NCI-H526 (cell line): ENCODE measurements around the gene ZNF804B.

Source experiments
- DNase-seq, 2 experiments: peaks; one replicate each; lab custom pipeline; 2025; lab: John Stamatoyannopoulos, UW

The ZNF804B gene

GRCh38 chr7:88759230-88760135 lies at the start of gene ZNF804B:
Gene ZNF804B, plus strand, starts transcription at chr7:88759700. Its CDS starts 277 bp downstream, at chr7:88759977.
- peak in 1 of 2 experiments; percentile 45 for DNase-seq

- DNase-seq: no peak
These were observed 23.6 kb upstream of the ZNF804B start for GRCh38 chr7:88735920-88736319.

GRCh38 chr7:88737632-88738031 lies 21.9 kb upstream of the ZNF804B start:
- DNase-seq: no peak

GRCh38 chr7:88746126-88746525 lies 13.4 kb upstream of the ZNF804B start:
- no peak for DNase-seq

- DNase-seq: no peak
These were observed 2.7 kb upstream of the ZNF804B start for GRCh38 chr7:88756802-88757201.

GRCh38 chr7:88757371-88757770 lies 2.1 kb upstream of the ZNF804B start:
- no peak for DNase-seq

- DNase-seq: peak; percentile 8 to 38
These were observed 895 bp upstream of the ZNF804B start for GRCh38 chr7:88758381-88759229.

GRCh38 chr7:88760136-88760515 lies 626 bp downstream of the ZNF804B start:
- DNase-seq: no peak

GRCh38 chr7:88761779-88762178 lies 2.3 kb downstream of the ZNF804B start:
- peak; percentile 77 to 88 for DNase-seq

- DNase-seq: no peak
These were observed 11.9 kb downstream of the ZNF804B start for GRCh38 chr7:88771417-88771816.

GRCh38 chr7:88772776-88773175 lies 13.3 kb downstream of the ZNF804B start:
- DNase-seq: no peak

- DNase-seq: no peak
These were observed 16.3 kb downstream of the ZNF804B start for GRCh38 chr7:88775838-88776237.

- no peak for DNase-seq
These were observed 28.3 kb downstream of the ZNF804B start for GRCh38 chr7:88787777-88788176.

- peak; percentile 29 to 54 for DNase-seq
These were observed 30.1 kb downstream of the ZNF804B start for GRCh38 chr7:88789480-88790064.

- DNase-seq: no peak
These were observed 32.4 kb downstream of the ZNF804B start for GRCh38 chr7:88791891-88792290.

GRCh38 chr7:88792361-88792760 lies 32.9 kb downstream of the ZNF804B start:
- DNase-seq: no peak

- no peak for DNase-seq
These were observed 36.1 kb downstream of the ZNF804B start, which contains the start of gene TEX47 for GRCh38 chr7:88795553-88795952. Gene TEX47, minus strand, starts transcription at chr7:88795737. Its CDS starts 795 bp downstream, at chr7:88794942.

- DNase-seq: no peak
These were observed 41.5 kb downstream of the ZNF804B start for GRCh38 chr7:88801046-88801445.

GRCh38 chr7:88806280-88807037 lies 47.0 kb downstream of the ZNF804B start:
- no peak for DNase-seq

GRCh38 chr7:88818552-88818951 lies 59.1 kb downstream of the ZNF804B start:
- DNase-seq: no peak

GRCh38 chr7:88826222-88826621 lies 66.7 kb downstream of the ZNF804B start:
- DNase-seq: no peak
